ENCODE results near the gene SMARCC2. TPM values are rescaled to one million over a fixed set of nuclear protein-coding genes. Genes with fewer than 3 reads are reported as not detected.

SMARCC2 gene
- total RNA-seq, 1 donor from 2014 or later = 147 TPM

- H3K36me3 Mint-ChIP-seq = peaks cover 4% of the 10 kb centered on the region
- no peak for DNase-seq (ENCODE audit: extremely low spot score, unreplicated experiment)
- no peaks in the 10 kb centered on the region for H3K27me3 Mint-ChIP-seq
- no peaks in the 10 kb centered on the region for H3K9me3 Mint-ChIP-seq
- peaks cover 36% of the 10 kb centered on the region for H3K4me1 Mint-ChIP-seq (ENCODE audit: unreplicated experiment)
- H3K4me3 Mint-ChIP-seq = peak overlapping the region; percentile 99
- peak overlapping the region; percentile 99 for H3K27ac Mint-ChIP-seq
- TF ChIP-seq CTCF (conservative IDR thresholded peaks at IDR 0.05) = no peak
These were observed 31.4 kb upstream of the SMARCC2 start for GRCh38 chr12:56220611-56221231.

- Mint-ChIP-seq H3K4me3 (peak overlapping the region; percentile 34), H3K27me3 (no peaks in the 10 kb centered on the region), H3K27ac (no peak overlapping the region), H3K36me3 (peaks cover 9% of the 10 kb centered on the region), H3K4me1 (ENCODE audit: unreplicated experiment) (peaks cover 28% of the 10 kb centered on the region), H3K9me3 (no peaks in the 10 kb centered on the region)
- DNase-seq (ENCODE audit: extremely low spot score, unreplicated experiment) = no peak
- TF ChIP-seq CTCF (conservative IDR thresholded peaks at IDR 0.05) = no peak
These were observed 30.6 kb upstream of the SMARCC2 start for GRCh38 chr12:56219840-56220239.

GRCh38 chr12:56216461-56216860, 27.2 kb upstream of the SMARCC2 start:
- Mint-ChIP-seq H3K27ac (no peak overlapping the region), H3K4me3 (peak overlapping the region; percentile 34), H3K9me3 (no peaks in the 10 kb centered on the region), H3K4me1 (ENCODE audit: unreplicated experiment) (peaks cover 7% of the 10 kb centered on the region), H3K36me3 (peaks cover 22% of the 10 kb centered on the region), H3K27me3 (no peaks in the 10 kb centered on the region)
- DNase-seq (ENCODE audit: extremely low spot score, unreplicated experiment) = no peak
- no peak for TF ChIP-seq CTCF (conservative IDR thresholded peaks at IDR 0.05)

- Mint-ChIP-seq H3K36me3 (peaks cover 36% of the 10 kb centered on the region), H3K27ac (no peak overlapping the region), H3K4me3 (no peak overlapping the region), H3K27me3 (no peaks in the 10 kb centered on the region), H3K4me1 (ENCODE audit: unreplicated experiment) (no peaks in the 10 kb centered on the region), H3K9me3 (no peaks in the 10 kb centered on the region)
- TF ChIP-seq CTCF (conservative IDR thresholded peaks at IDR 0.05) = no peak
- DNase-seq (ENCODE audit: extremely low spot score, unreplicated experiment) = no peak
These were observed 24.6 kb upstream of the SMARCC2 start for GRCh38 chr12:56213878-56214277.

- no peaks in the 10 kb centered on the region for H3K4me1 Mint-ChIP-seq (ENCODE audit: unreplicated experiment)
- H3K27ac Mint-ChIP-seq = no peak overlapping the region
- H3K36me3 Mint-ChIP-seq = peaks cover 39% of the 10 kb centered on the region
- no peaks in the 10 kb centered on the region for H3K9me3 Mint-ChIP-seq
- DNase-seq (ENCODE audit: extremely low spot score, unreplicated experiment) = no peak
- no peak overlapping the region for H3K4me3 Mint-ChIP-seq
- no peak for TF ChIP-seq CTCF (conservative IDR thresholded peaks at IDR 0.05)
- no peaks in the 10 kb centered on the region for H3K27me3 Mint-ChIP-seq
These were observed 23.1 kb upstream of the SMARCC2 start for GRCh38 chr12:56212361-56212760.

GRCh38 chr12:56208006-56208405, 18.7 kb upstream of the SMARCC2 start:
- TF ChIP-seq CTCF (conservative IDR thresholded peaks at IDR 0.05) = no peak
- Mint-ChIP-seq H3K27ac (no peak overlapping the region), H3K4me1 (ENCODE audit: unreplicated experiment) (no peaks in the 10 kb centered on the region)

More at GRCh38 chr12:56208006-56208405, 18.7 kb upstream of the SMARCC2 start:
- Mint-ChIP-seq H3K27me3 (no peaks in the 10 kb centered on the region), H3K4me3 (no peak overlapping the region), H3K9me3 (no peaks in the 10 kb centered on the region), H3K36me3 (peaks cover 32% of the 10 kb centered on the region)
- DNase-seq (ENCODE audit: extremely low spot score, unreplicated experiment) = no peak

Data from type B pancreatic cell (in vitro differentiated cells).